IPS-15b (cell line): ENCODE results near the gene PTGFRN.

Experiments
- H3K27me3 ChIP-seq: one replicate; pipeline ENCODE4 v1.6.1; 2013; ENCODE audit warnings: low read length; ENCODE audit not compliant: control insufficient read depth, insufficient read depth
- H3K36me3 ChIP-seq: one replicate; pipeline ENCODE4 v1.6.1; 2013; ENCODE audit warnings: low read length; ENCODE audit not compliant: control insufficient read depth, insufficient read depth
- H3K4me1 ChIP-seq: one replicate; pipeline ENCODE4 v1.6.1; 2013; ENCODE audit warnings: mild to moderate bottlenecking, low read length; ENCODE audit not compliant: control insufficient read depth, insufficient read depth
- H3K4me3 ChIP-seq: one replicate; pipeline ENCODE4 v1.5.1; 2013; ENCODE audit warnings: low read depth, low read length
- H3K9ac ChIP-seq: one replicate; pipeline ENCODE4 v1.6.1; 2013; ENCODE audit warnings: low read depth, mild to moderate bottlenecking, low read length
- H3K9me3 ChIP-seq: one replicate; pipeline ENCODE4 v1.6.1; 2013; ENCODE audit warnings: mild to moderate bottlenecking, low read length; ENCODE audit not compliant: control insufficient read depth, insufficient read depth

Gene PTGFRN

DNA sequence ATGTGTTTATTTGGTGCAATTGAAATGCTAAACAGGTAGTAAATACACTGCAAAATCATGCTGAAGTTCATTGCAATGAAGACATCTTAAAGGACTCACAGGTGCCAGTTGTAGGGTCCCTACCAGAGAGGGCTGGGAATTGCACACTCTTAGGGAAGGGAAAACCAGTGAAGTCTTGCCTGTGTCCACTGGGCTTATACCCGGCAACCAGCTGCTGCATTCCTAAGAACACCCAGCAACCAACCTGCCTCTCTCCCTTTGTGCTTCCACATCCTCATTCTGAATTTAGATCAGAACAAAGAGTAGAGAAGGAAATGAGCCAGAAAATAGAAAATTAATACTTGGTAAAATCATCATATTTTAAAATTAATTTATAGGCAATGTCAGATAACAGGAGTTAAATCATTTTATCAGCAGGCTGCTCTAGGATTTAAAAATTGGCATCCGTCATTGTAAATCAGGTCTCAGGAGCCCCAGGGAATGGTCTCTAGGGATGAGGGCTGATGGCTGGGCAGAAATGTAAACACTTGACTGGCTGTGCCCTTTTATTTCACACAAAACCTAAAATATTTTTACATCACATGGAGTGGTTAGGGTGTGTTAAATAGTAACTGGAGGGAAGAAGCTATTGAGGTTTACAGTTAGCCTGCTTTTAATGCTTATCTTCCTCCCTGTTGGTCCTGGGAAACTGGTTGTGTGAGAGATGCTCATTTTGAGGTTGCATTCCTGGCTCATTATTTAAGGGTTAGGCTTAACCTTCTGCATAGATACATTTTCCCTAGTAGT lies 31.3 kb downstream of the PTGFRN start:
- Histone ChIP-seq H3K4me3 (no peak overlapping the region), H3K4me1 (peaks cover 4% of the 10 kb centered on the region), H3K9ac (no peak overlapping the region), H3K36me3 (peaks cover 5% of the 10 kb centered on the region), H3K9me3 (no peaks in the 10 kb centered on the region), H3K27me3 (no peaks in the 10 kb centered on the region)

- Histone ChIP-seq H3K36me3 (peaks cover 5% of the 10 kb centered on the region), H3K9me3 (no peaks in the 10 kb centered on the region), H3K4me3 (no peak overlapping the region), H3K27me3 (no peaks in the 10 kb centered on the region), H3K4me1 (peaks cover 4% of the 10 kb centered on the region), H3K9ac (no peak overlapping the region)
These were observed 32.0 kb downstream of the PTGFRN start for GRCh38 chr1:116941670-116942069.

- Histone ChIP-seq H3K27me3 (no peaks in the 10 kb centered on the region), H3K9ac (no peak overlapping the region), H3K36me3 (peaks cover 5% of the 10 kb centered on the region), H3K9me3 (no peaks in the 10 kb centered on the region), H3K4me1 (peaks cover 4% of the 10 kb centered on the region), H3K4me3 (no peak overlapping the region)
These were observed 32.6 kb downstream of the PTGFRN start for GRCh38 chr1:116942344-116942743.

GRCh38 chr1:116943438-116943837 lies 33.7 kb downstream of the PTGFRN start:
- no peak overlapping the region for H3K4me3 ChIP-seq

GRCh38 chr1:116944613-116945012 lies 34.9 kb downstream of the PTGFRN start:
- Histone ChIP-seq H3K4me1 (peaks cover 4% of the 10 kb centered on the region), H3K4me3 (no peak overlapping the region), H3K27me3 (no peaks in the 10 kb centered on the region), H3K36me3 (peaks cover 5% of the 10 kb centered on the region), H3K9ac (no peak overlapping the region), H3K9me3 (no peaks in the 10 kb centered on the region)

More at GRCh38 chr1:116943438-116943837, 33.7 kb downstream of the PTGFRN start:
- H3K4me1 ChIP-seq: peaks cover 4% of the 10 kb centered on the region
- H3K27me3 ChIP-seq: no peaks in the 10 kb centered on the region
- H3K36me3 ChIP-seq: peaks cover 5% of the 10 kb centered on the region
- no peak overlapping the region for H3K9ac ChIP-seq
- no peaks in the 10 kb centered on the region for H3K9me3 ChIP-seq

- Histone ChIP-seq H3K4me3 (no peak overlapping the region), H3K9ac (no peak overlapping the region), H3K4me1 (no peaks in the 10 kb centered on the region), H3K9me3 (no peaks in the 10 kb centered on the region), H3K36me3 (peaks cover 5% of the 10 kb centered on the region), H3K27me3 (no peaks in the 10 kb centered on the region)
These were observed 35.7 kb downstream of the PTGFRN start for GRCh38 chr1:116945421-116945820.

GRCh38 chr1:116945996-116946395 lies 36.3 kb downstream of the PTGFRN start:
- Histone ChIP-seq H3K4me3 (no peak overlapping the region), H3K27me3 (no peaks in the 10 kb centered on the region), H3K9ac (no peak overlapping the region), H3K36me3 (peaks cover 5% of the 10 kb centered on the region), H3K9me3 (no peaks in the 10 kb centered on the region), H3K4me1 (no peaks in the 10 kb centered on the region)

DNA sequence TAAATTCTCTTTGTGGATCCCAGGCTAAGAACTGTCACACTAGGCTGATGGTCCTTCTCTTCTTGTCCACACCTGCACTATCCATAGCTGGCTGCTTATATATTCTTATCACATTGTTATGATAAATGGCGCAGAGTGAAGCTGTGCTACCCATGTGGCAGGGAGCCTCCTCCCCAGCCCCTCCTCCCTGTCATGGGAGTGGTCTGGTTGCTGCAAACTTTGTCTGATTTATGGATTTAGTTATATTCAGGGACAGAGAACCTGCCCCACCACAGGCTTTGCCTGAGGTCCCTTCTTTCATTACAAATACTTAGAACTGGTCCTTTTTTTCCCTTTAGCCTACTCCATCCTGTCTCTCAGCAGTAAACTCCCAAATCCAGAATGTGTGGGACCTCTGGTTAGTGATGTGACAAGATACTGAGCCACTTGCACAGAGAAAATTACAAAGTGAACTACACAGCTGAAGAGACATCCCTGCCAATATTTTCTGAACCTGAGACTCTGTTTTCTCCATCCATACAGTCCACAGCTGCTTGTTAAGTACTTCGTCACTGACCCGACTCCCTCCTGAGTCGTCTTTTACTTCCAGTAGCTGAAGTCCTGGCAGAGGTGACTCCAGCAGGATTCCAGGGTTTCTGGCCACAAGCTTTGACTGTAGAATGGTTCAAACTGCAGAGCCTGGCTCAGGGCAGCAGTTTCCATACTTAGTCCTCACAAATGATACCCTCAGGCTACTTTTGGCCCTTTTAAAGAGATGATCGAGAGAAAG lies 37.6 kb downstream of the PTGFRN start:
- H3K4me3 ChIP-seq: no peak overlapping the region
- no peaks in the 10 kb centered on the region for H3K4me1 ChIP-seq
- H3K9me3 ChIP-seq: no peaks in the 10 kb centered on the region
- H3K36me3 ChIP-seq: no peaks in the 10 kb centered on the region
- no peak overlapping the region for H3K9ac ChIP-seq
- H3K27me3 ChIP-seq: no peaks in the 10 kb centered on the region

- Histone ChIP-seq H3K9me3 (no peaks in the 10 kb centered on the region), H3K36me3 (no peaks in the 10 kb centered on the region), H3K27me3 (no peaks in the 10 kb centered on the region), H3K4me1 (no peaks in the 10 kb centered on the region), H3K4me3 (no peak overlapping the region), H3K9ac (no peak overlapping the region)
These were observed 38.3 kb downstream of the PTGFRN start for GRCh38 chr1:116948046-116948445.

DNA sequence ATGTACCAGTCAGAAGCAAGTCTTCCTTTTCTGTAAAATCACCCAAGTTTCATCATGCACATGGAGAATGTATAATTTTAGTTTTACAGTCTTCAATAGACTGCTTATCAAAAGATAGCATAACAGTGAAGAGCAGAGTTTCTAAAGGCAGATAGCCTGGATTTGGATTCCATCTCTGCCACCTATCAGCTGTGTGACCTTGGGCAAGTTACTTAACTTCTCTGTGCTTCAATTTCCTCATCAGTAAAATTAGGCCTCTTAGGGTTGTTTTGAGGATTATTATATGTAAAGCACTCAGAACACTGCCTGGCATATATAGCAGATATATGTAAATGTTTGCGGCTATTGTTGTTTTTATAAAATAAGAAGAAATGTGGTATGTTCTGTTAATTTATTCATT lies 38.9 kb downstream of the PTGFRN start:
- H3K36me3 ChIP-seq: no peaks in the 10 kb centered on the region

GRCh38 chr1:116949213-116949985 lies 39.7 kb downstream of the PTGFRN start:
- Histone ChIP-seq H3K27me3 (no peaks in the 10 kb centered on the region), H3K4me3 (no peak overlapping the region), H3K36me3 (no peaks in the 10 kb centered on the region), H3K9me3 (no peaks in the 10 kb centered on the region), H3K9ac (no peak overlapping the region), H3K4me1 (no peaks in the 10 kb centered on the region)

More for the DNA sequence above, 38.9 kb downstream of the PTGFRN start:
- H3K4me3 ChIP-seq: no peak overlapping the region
- no peaks in the 10 kb centered on the region for H3K9me3 ChIP-seq
- no peak overlapping the region for H3K9ac ChIP-seq
- no peaks in the 10 kb centered on the region for H3K27me3 ChIP-seq
- no peaks in the 10 kb centered on the region for H3K4me1 ChIP-seq
